Measurements from ENCODE around the gene DGKA.
"Not testable (repeated sequence)": the region's sequence is repeated elsewhere in the genome, so short reads cannot be mapped to it uniquely, and the experiment has no call there.

DGKA gene

DNA sequence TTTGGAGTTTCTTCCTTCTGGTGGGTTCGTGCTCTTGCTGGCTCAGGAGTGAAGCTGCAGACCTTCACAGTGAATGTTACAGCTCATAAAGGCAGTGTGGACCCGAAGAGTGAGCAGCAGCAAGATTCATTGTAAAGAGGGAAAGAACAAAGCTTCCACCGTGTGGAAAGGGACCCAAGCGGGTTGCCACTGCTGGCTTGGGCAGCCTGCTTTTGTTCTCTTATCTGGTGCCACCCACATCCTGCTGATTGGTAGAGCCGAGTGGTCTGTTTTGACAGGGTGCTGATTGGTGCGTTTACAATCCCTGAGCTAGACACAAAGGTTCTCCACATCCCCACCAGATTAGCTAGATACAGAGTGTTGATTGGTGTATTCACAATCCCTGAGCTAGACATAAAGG, 68.6 kb downstream of the DGKA start:
- DNase-seq (ENCODE audit: low spot score) = not testable (repeated sequence)

- not testable (repeated sequence) for DNase-seq (ENCODE audit: low spot score)
Observed at GRCh38 chr12:55999999-56000540, 69.1 kb downstream of the DGKA start.

DNA sequence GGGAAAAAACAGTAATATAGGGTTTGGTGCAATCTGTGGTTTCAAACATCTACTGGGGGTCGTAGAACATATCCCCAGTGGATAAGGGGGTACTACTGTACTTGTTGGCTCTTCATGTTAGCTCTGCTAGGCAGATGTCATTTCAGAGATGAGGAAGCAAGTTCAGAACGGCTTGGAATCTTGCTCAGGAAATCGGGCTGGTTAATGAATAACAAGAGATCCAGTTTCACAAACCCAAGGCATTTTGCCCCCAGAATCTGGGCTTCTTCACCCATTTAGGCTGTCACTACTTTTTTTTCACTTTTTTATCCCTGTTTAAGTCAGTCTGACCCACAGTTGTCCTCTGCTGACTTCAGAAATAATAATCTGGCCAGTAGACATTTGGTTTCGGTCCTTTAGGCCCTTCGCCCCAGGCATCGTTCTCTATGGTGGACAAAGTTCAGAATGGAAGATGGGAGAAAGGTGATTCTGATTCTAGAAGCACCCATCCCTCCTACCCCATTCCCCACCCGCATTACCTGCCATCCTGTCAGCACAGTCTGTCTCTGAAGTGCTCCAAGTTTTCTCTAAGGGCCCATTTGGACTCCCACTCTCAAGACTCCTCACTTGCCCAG, 70.6 kb downstream of the DGKA start:
- DNase-seq (ENCODE audit: low spot score) = no peak

DNA sequence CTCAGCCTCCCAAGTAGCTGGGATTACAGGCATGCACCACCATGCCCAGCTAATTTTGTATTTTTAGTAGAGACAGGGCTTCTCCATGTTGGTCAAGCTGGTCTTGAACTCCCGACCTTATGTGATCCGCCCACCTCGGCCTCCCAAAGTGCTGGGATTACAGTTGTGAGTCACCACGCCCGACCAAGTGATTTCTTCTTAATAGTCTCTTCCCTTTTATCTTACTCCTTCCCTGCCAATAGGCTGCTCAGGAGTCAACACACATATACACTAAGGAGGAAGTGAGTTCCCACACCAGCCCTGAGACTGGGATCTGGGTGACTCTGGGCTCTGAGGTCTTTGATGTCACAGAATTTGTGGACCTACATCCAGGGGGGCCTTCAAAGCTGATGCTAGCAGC, 72.4 kb downstream of the DGKA start:
- DNase-seq (ENCODE audit: low spot score) = not testable (repeated sequence)
